OCI-LY3 (cell line): ENCODE results near the gene TAF1L.

ENCODE experiments used
- CTCF ChIP-seq: fragments of 200-600, 300-600 bp; sonication (generic); IDR thresholded peaks from 2 replicates; pipeline ENCODE4 v1.5.1; 2014; ENCODE audit warnings: antibody characterized with exemption, low read length, low read depth
- EZH2phosphoT487 ChIP-seq: fragments of 200-600 bp; shearing (Covaris generic); IDR thresholded peaks from 2 replicates; pipeline ENCODE4 v1.6.1; 2018; ENCODE audit warnings: antibody characterized with exemption, mixed run types, low read depth

GRCh38 chr9:32677931-32678330 is 42.5 kb upstream of the TAF1L start:
- no peak for TF ChIP-seq EZH2phosphoT487
- no peak for TF ChIP-seq CTCF
